Neural crest cell (in vitro differentiated cells): Measurements from ENCODE around the gene AXDND1. TPM values are rescaled to one million over a fixed set of nuclear protein-coding genes. Genes with fewer than 3 reads are reported as not detected.

Experiments
- DNase-seq: peaks from one replicate; pipeline ENCODE4 v3.0.0; 2021; ENCODE audit warnings: low read depth, mixed read lengths, low spot score
- H3K27ac Mint-ChIP-seq: one replicate; pipeline ENCODE4 v1.8.0; 2021; ENCODE audit warnings: mild to moderate bottlenecking, mixed read lengths; ENCODE audit not compliant: unreplicated experiment
- H3K27me3 Mint-ChIP-seq: 2 replicates; pipeline ENCODE4 v1.8.0; 2021; ENCODE audit warnings: low read depth, mild to moderate bottlenecking, mixed read lengths
- H3K36me3 Mint-ChIP-seq: 2 replicates; pipeline ENCODE4 v1.8.0; 2021; ENCODE audit warnings: low read depth, mild to moderate bottlenecking, mixed read lengths
- H3K4me1 Mint-ChIP-seq: 2 replicates; pipeline ENCODE4 v1.8.0; 2021; ENCODE audit warnings: mixed read lengths
- H3K4me3 Mint-ChIP-seq: one replicate; pipeline ENCODE4 v1.8.0; 2021; ENCODE audit warnings: mild to moderate bottlenecking, mixed read lengths
- H3K9me3 Mint-ChIP-seq: 2 replicates; pipeline ENCODE4 v1.8.0; 2021; ENCODE audit warnings: mixed read lengths
- total RNA-seq: library from RNA; stranded (reverse); gene quantifications from 2 replicates; pipeline ENCODE4 v1.2.1, GENCODE V29; 2021
- TF ChIP-seq, protein P1 (sequence below): fragments of 200-600 bp; sonication (generic); conservative IDR thresholded peaks from 2 replicates; pipeline ENCODE4 v1.5.0; 2021; ENCODE audit warnings: antibody characterized with exemption, mild to moderate bottlenecking

Gene AXDND1
- total RNA-seq, 1 donor from 2014 or later: 0.86 TPM

DNA sequence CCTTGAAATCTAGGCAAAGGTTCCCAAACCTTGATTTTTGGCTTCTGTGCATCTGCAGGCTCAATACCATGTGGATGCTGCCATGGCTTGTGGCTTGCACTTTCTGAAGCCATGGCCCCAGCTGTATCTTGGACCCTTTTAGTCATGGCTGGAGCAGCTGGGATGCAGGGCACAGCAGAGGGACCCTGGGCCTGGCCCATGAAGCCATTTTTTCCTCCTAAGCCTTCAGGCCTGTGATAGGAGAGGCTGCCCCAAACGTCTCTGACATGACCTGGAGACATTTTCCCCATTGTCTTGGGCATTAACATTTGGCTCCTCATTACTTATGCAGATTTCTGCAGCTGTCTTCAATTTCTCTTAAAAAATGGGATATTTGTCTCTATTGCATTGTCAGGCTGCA lies 112.6 kb downstream of the AXDND1 start:
- H3K27ac Mint-ChIP-seq: no peak overlapping the region
- no peaks in the 10 kb centered on the region for H3K27me3 Mint-ChIP-seq
- no peak for DNase-seq
- H3K9me3 Mint-ChIP-seq: peaks cover 20% of the 10 kb centered on the region
- TF ChIP-seq, protein P1, sequence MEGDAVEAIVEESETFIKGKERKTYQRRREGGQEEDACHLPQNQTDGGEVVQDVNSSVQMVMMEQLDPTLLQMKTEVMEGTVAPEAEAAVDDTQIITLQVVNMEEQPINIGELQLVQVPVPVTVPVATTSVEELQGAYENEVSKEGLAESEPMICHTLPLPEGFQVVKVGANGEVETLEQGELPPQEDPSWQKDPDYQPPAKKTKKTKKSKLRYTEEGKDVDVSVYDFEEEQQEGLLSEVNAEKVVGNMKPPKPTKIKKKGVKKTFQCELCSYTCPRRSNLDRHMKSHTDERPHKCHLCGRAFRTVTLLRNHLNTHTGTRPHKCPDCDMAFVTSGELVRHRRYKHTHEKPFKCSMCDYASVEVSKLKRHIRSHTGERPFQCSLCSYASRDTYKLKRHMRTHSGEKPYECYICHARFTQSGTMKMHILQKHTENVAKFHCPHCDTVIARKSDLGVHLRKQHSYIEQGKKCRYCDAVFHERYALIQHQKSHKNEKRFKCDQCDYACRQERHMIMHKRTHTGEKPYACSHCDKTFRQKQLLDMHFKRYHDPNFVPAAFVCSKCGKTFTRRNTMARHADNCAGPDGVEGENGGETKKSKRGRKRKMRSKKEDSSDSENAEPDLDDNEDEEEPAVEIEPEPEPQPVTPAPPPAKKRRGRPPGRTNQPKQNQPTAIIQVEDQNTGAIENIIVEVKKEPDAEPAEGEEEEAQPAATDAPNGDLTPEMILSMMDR: no peak
- no peak overlapping the region for H3K4me3 Mint-ChIP-seq
- peaks cover 22% of the 10 kb centered on the region for H3K36me3 Mint-ChIP-seq
- no peaks in the 10 kb centered on the region for H3K4me1 Mint-ChIP-seq

DNA sequence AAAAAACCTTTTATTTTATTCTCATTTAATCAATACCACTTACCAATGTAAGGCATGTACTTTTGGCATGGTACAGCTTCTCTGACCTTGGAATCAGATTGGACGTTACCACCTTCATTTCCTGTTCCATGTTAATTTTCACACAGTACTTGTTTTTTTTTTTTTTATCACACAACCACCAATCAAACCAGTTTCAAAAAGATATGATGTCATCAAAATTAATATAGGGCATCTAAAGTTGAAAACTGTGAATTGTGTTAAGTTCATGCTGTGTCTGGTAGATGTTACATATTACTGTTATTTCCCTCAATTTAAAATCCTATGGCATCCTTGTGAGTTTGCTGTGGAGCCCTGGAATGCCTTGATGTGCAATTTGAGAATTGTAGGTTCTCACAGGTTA lies 124.8 kb downstream of the AXDND1 start:
- TF ChIP-seq, protein P1: no peak
- no peak for DNase-seq
- Mint-ChIP-seq H3K27ac (no peak overlapping the region), H3K36me3 (no peaks in the 10 kb centered on the region), H3K27me3 (no peaks in the 10 kb centered on the region), H3K4me3 (no peak overlapping the region), H3K9me3 (no peaks in the 10 kb centered on the region), H3K4me1 (no peaks in the 10 kb centered on the region)

DNA sequence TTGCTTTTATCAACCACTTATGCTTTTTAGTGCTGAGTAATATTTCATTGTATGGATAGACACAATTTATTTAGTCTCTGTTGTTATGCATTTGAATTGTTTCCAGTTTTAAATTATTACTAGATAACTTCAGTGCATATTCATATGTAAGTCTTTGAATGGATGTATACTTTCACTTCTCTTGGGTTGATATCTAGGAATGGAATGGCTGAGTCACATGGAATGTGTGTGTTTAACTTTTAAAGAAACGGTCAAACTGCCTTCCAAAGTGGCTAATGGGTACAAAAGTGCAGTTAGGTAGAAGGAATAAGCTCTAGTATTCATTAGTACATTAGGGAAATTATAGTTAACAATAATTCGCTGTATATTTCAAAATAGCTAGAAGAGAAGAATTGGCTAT lies 127.6 kb downstream of the AXDND1 start:
- no peak overlapping the region for H3K4me3 Mint-ChIP-seq
- H3K27ac Mint-ChIP-seq: no peak overlapping the region
- no peaks in the 10 kb centered on the region for H3K9me3 Mint-ChIP-seq
- TF ChIP-seq, protein P1: no peak
- H3K36me3 Mint-ChIP-seq: no peaks in the 10 kb centered on the region
- H3K4me1 Mint-ChIP-seq: no peaks in the 10 kb centered on the region
- no peak for DNase-seq
- no peaks in the 10 kb centered on the region for H3K27me3 Mint-ChIP-seq

DNA sequence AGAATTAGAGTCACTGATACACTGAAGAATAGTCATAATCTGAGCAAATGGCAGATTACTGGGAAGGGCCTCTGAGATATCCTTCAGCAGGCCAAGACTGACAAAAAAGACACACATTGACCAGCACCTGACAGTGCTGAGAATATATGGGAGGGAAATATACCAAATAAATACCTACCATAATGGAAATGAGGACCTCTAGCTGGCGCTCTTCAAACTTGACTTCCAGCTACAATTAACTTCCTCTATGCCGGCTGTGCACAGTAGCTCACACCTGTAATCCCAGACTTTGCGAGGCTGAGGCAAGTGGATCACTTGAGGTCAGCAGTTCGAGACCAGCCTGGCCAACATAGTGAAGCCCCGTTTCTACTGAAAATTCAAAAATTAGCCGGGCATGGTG lies 140.4 kb downstream of the AXDND1 start:
- Mint-ChIP-seq H3K9me3 (no peaks in the 10 kb centered on the region), H3K27me3 (peaks cover 18% of the 10 kb centered on the region), H3K27ac (no peak overlapping the region), H3K4me1 (no peaks in the 10 kb centered on the region), H3K36me3 (no peaks in the 10 kb centered on the region), H3K4me3 (no peak overlapping the region)
- TF ChIP-seq, protein P1: no peak
- DNase-seq: no peak

DNA sequence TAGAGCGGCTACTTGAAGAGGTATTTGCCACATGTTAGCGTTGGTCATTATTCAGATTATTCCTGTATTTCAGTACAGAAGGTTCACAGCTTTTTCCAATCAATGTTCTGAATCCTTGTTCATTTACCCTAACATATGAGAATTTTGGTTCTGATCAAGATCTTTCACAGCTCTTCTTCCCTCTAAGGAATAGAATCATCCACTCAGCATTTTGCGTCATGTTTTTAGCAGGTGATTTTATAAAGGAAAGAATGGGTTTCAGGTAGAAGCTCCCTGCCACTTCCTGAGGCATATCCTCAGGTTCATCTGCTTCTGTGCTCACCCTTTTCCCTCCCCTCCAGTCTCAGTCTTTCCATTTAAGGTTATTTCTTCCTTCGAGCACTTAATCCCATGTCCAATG lies 143.6 kb downstream of the AXDND1 start:
- Mint-ChIP-seq H3K4me3 (no peak overlapping the region), H3K27ac (no peak overlapping the region), H3K9me3 (peaks cover 10% of the 10 kb centered on the region), H3K4me1 (no peaks in the 10 kb centered on the region), H3K27me3 (peaks cover 35% of the 10 kb centered on the region), H3K36me3 (peaks cover 3% of the 10 kb centered on the region)
- DNase-seq: no peak
- TF ChIP-seq, protein P1: no peak

DNA sequence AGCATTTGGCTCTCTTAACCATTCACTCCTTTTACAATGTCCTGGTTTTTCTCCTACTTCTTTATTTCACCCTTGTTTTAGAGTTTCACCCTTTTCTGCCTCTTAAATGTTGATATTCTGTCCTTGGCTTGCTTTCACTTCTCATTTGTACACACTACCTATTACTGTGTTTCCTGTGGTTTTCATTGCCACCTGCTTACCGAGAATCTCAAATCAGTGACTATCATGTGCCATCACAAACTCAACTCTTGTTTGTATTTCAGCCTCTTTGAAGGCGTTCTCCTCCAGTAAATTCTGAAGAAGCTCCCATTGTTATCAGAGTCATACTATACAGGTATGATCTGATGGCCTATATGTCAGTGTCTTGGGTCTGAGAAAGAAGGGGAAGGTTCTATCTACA lies 144.3 kb downstream of the AXDND1 start:
- DNase-seq: no peak
- H3K9me3 Mint-ChIP-seq: peaks cover 10% of the 10 kb centered on the region
- no peak overlapping the region for H3K4me3 Mint-ChIP-seq
- no peak overlapping the region for H3K27ac Mint-ChIP-seq
- peaks cover 39% of the 10 kb centered on the region for H3K27me3 Mint-ChIP-seq
- no peaks in the 10 kb centered on the region for H3K4me1 Mint-ChIP-seq
- TF ChIP-seq, protein P1: no peak
- H3K36me3 Mint-ChIP-seq: peaks cover 3% of the 10 kb centered on the region
